Measurements from ENCODE around the gene FAM98B. TPM values are rescaled to one million over a fixed set of nuclear protein-coding genes. Genes with fewer than 3 reads are reported as not detected.

The FAM98B gene
- total and polyA plus RNA-seq, 9 of the 15 experiments (the other 6 are each of a cell fraction or from before 2014, with no cell fraction given), result 3.1 to 42.0 (median 9.4) TPM

DNA sequence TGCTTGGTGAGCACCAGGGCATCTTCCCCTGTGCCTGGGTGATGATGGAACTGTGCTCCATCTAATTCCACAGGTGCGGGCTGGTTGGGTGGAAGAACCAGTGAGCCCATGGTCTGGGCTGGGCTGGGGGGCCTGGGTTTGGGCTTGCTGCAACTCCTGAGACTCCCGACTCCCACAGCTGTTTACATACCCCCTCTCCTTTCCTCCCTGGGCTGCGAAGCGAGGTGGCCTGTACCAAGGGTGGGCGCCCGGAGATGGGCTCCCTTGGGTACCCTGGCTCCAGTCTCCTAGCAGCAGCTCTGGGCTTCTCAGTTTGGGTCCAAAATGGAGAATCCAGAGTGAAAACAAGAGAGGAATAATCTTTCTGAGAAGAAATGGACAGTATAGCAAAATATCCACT is 5.6 kb downstream of the FAM98B start:
- Histone ChIP-seq H3K79me2 (ENCODE audit: control insufficient read depth, insufficient read depth, low read length) (peaks cover 94% of the 10 kb centered on the region), H3K27ac (ENCODE audit: extremely low read depth, low read depth, low read length) (no peak overlapping the region), H3K9me3 (replicated peaks; ENCODE audit: control insufficient read depth, insufficient read depth, low read depth, low read length) (no peaks in the 10 kb centered on the region), H2AFZ (ENCODE audit: low read depth, low read length) (no peak overlapping the region), H4K20me1 (replicated peaks; ENCODE audit: control insufficient read depth, insufficient read depth, low read length) (peaks cover 7% of the 10 kb centered on the region; the same call in 1 of the 2 replicates), H3K4me3 (no peak overlapping the region), H3K27me3 (ENCODE audit: control insufficient read depth in 2 of 2, insufficient read depth in 2 of 2, low read length in 2 of 2) (no peaks in the 10 kb centered on the region), H3K4me2 (ENCODE audit: insufficient read depth, low read length) (no peak overlapping the region), H3K36me3 (ENCODE audit: control insufficient read depth, insufficient read depth, low read length) (peaks cover 6% of the 10 kb centered on the region; the same call in 2 of the 3 replicates), H3K4me1 (replicated peaks in 1 of 2; ENCODE audit: control insufficient read depth in 2 of 2, insufficient read depth in 2 of 2, low read length in 2 of 2) (peaks cover 0 to 3% of the 10 kb centered on the region in 2 experiments; a peak in 1 of 5 replicates), H3K9me1 (ENCODE audit: control insufficient read depth, insufficient read depth, low read length) (no peaks in the 10 kb centered on the region), H3K9ac (ENCODE audit: insufficient read depth in 1 of 2, low read depth in 2 of 2, low read length in 2 of 2) (no peak overlapping the region)
- no peak for FAIRE-seq
- in situ Hi-C loops (cut with MboI) (no loop called here), intact Hi-C loops (cut with micrococcal nuclease) (no loop called here)
- no TSS peak for BruUV-seq (replicated peaks)
- DNase-seq (ENCODE audit: extremely low read depth in 1 of 4, low spot score in 3 of 4), result no peak
- CTCF ChIA-PET (ENCODE audit: low intra/inter-chr PET ratio), result no interaction called here
- POLR2A ChIA-PET, result interaction anchor here (1.2 kb wide), 1 partner anchor 11 kb away, joined by 3 read pairs; no protein-coding TSS in a partner anchor
- TF ChIP-seq ZNF324 (CRISPR knock-in tag; IDR thresholded peaks at IDR 0.05), result no peak
- TF ChIP-seq MTA3 (IDR thresholded peaks at IDR 0.05; ENCODE audit: borderline replicate concordance), result no peak
- TF ChIP-seq, protein P1, sequence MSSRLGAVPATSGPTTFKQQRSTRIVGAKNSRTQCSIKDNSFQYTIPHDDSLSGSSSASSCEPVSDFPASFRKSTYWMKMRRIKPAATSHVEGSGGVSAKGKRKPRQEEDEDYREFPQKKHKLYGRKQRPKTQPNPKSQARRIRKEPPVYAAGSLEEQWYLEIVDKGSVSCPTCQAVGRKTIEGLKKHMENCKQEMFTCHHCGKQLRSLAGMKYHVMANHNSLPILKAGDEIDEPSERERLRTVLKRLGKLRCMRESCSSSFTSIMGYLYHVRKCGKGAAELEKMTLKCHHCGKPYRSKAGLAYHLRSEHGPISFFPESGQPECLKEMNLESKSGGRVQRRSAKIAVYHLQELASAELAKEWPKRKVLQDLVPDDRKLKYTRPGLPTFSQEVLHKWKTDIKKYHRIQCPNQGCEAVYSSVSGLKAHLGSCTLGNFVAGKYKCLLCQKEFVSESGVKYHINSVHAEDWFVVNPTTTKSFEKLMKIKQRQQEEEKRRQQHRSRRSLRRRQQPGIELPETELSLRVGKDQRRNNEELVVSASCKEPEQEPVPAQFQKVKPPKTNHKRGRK (tag; IDR thresholded peaks at IDR 0.05), result no peak
- no peak for TF ChIP-seq CBX5 (IDR thresholded peaks at IDR 0.05; ENCODE audit: borderline replicate concordance, low read depth)
- no peak for TF ChIP-seq HIVEP1 (CRISPR knock-in tag; IDR thresholded peaks at IDR 0.05)
- no peak for ATAC-seq
- 90% methylated on average over 6 of the region's 6 CpGs for WGBS (ENCODE audit: insufficient coverage, low coverage, missing lambda C conversion rate)
